Measurements from ENCODE around the gene ZNF622.
"Not testable (repeated sequence)": the region's sequence is repeated elsewhere in the genome, so short reads cannot be mapped to it uniquely, and the experiment has no call there.

ZNF622 gene

DNA sequence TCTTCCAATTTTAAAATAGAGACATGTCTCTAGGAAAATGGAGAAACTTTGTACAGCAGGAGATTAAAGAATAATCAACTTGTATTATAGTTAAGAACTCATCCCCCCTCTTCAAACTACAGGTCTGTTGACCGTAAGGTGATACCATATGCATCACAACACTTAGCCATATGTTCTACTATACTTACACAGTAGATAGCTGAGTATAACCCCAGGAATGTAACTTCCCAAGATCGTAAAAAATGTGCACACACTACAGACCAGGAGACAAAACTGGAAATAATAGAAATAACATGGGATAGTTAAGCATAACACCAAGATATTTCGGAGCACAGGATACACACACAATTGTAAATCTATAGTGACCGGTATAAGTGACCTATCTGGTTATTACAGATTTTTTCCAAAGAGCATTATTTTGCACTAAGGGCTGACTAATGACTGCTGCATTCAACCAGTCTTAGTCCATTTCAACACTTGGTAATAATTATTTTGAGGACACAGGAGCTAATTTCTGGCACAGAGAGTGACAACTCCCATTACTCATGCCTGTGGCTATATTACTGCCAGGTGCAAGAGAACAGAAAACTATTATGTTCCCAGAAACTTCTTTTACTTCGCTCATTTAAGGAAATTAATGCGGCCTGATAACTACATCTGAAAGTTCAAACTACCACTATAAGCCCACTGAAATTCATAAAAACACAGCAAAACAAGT, 15.4 kb upstream of the ZNF622 start:
- DNase-seq (ENCODE audit: low read depth) = no peak

DNA sequence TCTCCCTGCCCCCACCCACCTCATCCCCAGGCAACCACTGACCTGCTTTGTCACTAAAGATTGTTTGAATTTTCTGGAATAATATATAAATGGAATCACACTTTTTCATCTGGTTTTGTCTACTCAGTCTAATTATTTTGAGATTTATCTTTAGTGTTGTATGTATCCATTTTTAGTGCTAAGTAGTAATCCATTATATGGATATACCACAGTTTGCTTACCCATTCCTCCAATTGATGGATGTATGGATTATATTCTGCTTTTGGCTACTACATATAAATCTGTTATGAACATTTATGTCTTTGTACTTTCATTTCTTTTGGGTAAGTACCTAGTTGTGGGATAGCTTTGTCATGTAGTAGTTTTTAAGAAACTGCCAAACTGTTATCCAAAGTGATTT, 14.5 kb upstream of the ZNF622 start:
- DNase-seq (ENCODE audit: low read depth) = no peak

DNA sequence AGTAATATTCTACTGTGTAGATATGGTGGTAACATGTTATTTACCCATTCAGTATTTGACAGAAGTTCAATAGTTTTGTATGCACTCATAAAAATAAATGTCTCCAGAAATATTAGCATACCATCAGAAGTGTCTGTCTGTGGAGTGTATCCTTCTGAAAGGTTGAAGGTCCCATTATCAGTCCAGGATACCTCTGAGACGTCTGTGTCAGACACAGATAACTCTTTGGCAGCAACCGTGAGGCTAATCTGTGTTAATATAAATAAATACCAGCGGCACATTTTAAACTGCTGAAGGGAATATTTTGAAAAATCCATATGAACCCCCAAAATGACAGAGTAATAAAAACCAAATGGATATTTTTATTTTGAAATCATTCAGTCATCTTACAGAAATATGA, 11.9 kb upstream of the ZNF622 start:
- DNase-seq (ENCODE audit: low read depth) = no peak

DNA sequence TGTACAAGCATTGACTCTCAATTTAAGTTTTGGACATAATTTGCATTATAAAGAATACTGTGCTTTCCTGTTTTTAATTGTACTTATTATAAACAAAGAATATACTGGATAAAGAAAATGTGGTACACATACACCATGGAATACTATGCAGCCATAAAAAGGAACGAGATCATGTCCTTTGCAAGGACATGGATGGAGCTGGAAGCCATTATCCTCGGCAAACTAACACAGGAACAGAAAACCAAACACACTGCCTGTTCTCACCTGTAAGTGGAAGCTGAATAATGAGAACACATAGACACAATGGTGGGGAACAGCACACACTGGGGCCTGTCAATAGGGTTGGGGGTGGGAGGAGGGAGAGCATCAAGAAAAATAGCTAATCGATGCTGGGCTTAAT, 10.8 kb upstream of the ZNF622 start:
- DNase-seq (ENCODE audit: low read depth) = not testable (repeated sequence)

DNA sequence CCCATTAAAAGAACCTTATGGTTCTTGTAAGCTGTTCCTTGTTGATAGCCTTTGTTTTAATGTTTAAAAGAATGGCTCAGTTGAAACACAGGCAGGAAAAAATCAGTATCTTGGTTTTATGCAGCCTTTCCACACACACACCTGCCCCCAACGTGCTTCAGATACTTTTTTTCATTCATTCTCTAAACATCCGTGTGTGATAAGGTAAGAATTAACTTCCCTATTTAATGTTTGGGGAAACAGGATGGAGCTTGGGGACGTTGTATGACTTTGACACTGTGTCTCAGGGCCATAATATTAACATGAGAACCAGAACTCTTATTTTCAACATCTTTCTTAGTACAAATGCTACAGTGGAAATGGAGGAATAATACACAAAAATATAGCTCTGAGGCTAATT, 5.8 kb upstream of the ZNF622 start:
- no peak for DNase-seq (ENCODE audit: low read depth)

DNA sequence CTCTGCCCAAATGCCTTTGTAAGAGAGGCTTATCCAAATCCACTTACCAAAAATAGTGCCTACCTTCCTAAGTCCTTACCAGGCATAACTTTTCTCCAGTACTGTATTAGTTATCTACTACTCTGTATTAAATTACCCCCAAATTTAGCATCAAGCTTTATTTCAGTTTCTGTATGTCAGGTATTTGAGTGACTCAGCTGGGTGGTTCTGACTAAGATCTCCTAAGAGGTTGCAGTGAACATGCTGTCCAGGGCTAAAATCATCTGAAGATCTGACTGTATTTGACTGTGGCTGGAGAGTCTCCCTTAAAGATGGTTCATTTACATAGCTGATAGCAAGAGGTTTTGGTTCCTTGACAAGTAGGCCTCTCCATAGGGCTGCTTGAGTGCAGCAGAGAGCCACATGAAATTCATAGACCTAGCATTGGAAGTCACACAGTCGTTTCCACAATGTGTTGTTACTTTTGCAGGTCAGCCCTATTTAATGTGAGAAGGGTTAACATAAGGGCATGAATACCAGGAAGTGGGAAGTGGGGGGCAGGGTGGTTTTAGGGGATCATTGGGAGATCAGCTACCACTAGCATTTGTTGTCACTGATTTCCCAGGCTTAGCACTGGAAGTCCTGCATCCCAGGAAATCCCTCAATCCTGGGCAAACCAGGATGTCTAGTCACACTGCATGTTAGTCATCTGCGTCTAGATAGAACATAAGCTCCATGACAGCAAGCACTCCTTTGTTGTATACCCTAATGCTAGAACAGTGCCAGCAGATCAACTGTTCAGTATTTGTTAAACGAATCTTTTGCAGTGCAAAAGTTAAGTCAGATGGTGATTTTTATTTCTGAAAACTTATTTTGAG, 2.0 kb upstream of the ZNF622 start:
- DNase-seq (ENCODE audit: low read depth) = no peak

DNA sequence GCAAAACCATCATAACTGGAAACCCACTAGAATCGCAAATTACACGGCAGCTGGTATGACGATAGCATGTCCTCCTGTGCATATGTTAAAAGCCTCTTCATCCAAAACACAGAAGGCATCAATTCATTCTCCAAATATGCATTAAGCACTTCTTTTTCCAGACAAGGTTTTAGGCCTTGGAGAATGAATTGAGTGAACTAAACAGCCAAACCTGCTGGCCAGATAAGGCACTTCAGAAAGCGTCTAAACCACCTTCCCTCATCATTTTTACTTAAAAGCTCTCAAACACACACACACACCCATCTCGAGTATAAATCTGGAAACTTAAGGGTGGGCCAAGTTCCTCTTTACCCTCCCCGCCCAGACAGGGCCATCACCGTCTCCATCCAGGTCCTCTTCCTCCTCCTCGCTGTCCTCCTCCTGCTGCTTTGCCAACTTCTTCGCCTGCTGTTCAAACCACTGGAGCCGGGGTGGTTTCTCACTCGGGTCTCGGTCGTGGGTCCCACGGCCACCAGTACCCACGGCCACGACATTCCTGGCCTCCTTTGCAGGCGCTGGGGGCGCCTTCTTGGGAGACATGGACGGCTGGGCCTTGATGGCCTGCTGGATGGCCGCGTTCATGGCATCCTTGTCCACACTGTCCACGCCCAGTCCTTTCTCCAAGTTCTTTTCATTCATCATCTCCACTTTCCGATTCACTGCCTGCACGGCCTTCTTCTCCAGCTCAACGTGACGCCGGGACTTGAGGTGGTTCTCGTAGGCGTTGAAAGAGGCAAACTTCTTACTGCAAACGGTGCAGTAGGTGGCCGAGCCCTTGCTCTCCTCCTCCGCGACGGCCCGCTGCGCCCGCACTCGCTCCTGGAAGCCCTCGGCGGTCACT, 696 bp downstream of the ZNF622 start:
- DNase-seq (ENCODE audit: low read depth) = no peak

DNA sequence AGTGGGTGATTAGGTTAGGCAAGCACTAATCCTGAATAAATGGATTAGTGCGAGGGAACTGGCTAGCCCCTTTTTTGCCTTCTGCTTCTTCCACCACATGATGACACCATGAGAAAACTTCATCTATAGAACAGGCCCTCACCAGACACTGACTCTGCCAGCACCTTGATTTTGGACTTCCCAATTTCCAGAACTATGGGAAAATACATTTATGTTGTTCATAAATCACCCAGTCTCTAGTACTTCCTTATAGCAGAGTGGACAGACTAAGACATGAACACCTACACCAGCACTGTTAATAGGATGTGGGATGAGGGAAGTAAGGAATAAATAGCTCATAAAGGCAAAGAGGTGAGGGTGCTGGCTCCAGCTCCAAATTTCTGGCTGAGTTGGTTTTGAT, 1.4 kb downstream of the ZNF622 start:
- DNase-seq (ENCODE audit: low read depth) = no peak

DNA sequence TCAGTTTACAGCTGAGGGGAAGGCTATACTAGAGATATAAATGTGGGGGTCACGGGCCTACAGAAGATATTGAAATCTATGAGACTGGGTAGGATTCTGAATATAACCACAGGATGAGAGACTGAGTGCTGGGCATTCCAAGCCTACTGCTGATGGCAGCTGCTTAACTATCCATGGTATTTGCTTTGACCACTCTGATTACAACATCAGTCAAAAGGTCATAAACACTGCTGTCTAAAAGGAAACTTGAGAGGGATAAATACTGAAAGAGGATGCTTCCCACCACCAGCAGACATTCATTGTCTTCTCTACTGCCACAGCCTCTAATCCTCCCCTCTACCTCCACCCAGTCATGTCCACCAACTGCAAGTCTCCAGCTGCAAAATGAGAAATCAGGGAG, 3.8 kb downstream of the ZNF622 start:
- DNase-seq (ENCODE audit: low read depth) = no peak

DNA sequence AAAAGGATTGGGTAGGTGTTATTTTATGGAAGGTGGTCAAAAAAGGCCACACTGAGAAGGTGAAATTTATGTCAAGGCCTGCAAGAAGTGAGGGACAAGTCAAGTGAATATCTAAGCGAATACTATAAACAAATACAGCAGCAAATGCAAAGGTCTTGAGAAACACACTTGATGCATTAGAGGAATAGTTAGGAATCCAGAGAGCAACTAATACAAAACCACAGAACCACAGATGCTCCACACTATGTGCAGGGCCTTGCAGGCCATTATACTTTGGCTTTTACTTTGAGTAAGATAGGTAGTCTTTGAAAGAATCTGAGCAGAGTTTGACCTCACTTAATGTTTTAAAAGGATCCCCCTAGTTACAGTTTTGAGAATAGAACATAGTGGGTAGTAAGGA, 4.6 kb downstream of the ZNF622 start:
- DNase-seq (ENCODE audit: low read depth) = no peak

DNA sequence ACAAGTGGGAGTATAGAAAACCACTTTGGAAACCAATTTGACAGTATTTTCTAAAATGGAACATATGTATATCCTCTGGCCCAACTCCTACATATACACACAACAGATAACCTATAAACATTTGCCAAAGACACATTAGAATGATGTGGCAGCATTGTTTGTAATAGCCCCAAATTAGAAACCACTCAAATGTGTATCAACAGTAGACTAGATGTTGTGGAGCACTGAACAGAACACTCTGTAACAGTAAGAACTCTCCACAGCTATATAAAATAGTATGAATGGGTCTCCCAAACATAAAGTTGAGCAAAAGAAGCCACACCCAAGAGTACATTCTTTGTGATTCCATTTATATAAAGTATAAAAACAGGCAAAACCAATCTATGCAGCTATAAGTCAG, 6.1 kb downstream of the ZNF622 start:
- no peak for DNase-seq (ENCODE audit: low read depth)

DNA sequence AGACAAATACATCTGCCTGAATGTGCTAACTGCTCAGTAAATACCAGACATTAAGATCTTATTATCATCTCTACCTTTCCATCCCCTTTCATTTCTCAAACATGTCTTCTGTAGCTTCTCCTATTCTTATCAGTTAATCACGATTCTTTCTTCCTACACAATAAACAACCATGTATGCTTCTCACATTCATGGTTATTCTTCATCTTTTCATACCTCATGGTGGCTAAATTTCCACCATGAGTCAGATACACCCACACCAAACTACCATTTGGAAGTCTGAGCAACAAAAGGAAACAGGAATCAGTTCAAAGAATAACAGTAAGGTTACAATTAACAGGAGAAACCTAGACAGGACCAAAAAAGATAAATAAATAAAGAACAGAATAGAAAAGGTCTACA, 7.7 kb downstream of the ZNF622 start:
- no peak for DNase-seq (ENCODE audit: low read depth)

DNA sequence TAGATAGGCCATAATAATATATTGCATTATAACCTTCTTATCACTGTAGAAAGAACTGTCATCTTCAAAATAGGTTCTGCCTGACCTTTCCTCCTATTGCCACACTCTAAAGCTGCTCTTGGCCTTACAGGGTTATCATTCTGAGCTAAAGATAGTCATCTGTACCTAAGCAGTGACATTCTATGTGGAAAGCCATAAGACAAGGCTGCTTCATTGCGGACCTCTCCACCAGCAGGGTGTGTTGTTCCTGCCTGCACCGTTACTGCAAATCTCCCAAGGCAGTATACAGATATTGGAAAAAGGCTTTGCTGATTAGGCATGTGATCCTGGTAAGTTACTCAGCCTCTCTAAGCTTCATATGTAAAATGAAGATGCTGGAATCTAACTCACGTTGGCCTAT, 8.1 kb downstream of the ZNF622 start:
- no peak for DNase-seq (ENCODE audit: low read depth)

DNA sequence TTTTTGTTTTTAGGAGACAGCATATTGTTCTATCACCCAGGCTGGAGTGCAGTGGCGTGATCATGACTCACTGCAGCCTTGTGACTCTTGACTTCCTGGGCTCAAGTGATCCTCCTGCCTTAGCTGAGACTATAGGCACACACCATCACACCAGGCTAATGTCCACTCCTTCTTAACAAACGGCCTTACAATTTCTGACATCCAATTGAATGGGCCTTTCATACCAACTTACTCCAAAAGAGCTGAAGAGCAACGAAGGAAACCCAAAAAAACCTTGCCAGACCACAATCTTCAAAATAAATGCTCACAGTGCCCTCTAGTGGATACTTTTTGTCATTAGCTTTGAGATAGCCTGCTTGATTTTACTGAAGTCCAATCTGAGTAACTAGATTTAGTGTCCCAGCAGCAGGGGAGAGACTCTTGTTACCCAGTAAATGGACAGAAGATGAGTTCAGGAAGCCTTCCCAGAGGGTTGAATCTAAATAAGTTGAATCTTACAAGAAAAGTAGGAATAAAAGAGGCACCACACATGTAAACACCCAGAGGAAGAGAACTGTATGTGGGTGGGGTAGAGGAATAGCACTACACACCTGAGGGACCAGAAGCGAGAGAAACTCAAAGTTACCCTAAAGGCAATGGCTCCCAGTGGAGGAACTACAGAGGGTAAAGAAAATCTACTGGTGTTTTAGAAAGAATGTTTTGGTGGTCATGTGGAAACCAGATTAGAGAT, 9.3 kb downstream of the ZNF622 start:
- DNase-seq (ENCODE audit: low read depth) = peak; percentile 52

DNA sequence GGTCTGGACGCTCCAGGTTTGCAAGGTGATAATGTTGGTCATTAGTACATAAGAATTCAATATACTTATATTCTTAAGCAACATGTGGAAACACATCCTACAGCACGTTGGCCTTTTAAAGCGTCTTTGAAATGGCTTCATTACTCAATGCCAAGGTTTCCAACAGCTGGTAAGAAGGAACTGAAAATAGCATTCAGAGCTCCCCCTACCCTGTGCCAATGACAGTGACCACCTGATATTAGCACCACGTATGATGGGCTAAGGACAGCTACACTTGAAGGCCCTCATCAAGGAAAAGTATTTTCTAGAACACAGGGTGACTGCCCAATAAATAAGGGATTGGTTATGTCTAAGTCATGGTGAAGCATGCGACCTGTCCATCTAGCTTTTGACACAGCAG, 9.9 kb downstream of the ZNF622 start:
- no peak for DNase-seq (ENCODE audit: low read depth)

DNA sequence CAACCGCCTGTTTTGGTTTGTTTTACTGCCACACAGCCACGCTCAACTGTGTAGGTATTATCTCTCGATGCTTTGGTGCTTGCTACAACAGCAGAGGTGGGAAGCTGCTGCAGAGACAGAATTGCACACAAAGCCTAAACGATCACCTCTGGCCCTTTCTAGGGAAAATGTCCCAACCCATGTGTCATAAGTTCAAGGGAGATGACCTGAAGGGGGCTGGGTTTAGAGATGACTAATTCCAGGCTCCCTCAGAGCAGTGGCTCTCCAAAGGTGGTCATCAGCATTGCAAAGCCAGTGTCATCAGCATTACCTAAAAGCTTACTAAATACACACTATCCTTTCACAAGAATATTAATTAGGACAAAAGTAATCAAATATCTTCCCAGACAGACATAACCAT, 10.9 kb downstream of the ZNF622 start:
- no peak for DNase-seq (ENCODE audit: low read depth)

DNA sequence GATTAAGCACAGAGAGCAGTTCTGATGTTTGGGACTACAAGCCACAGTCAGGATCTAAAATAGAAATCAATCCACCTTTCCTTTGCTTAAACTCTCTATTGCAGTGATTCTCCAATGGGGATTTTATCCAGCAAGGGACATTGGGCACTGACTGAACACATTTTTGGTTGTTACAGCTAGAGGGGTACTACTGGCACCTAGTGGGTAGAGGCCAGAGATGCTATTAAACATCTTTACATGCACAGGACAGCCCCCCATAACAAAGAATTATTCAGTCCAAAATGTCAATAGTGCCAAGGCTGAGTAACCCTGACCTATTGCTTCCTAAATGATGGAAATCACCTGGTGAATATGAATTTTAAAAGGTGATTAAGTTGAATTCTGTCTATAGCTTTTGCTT, 12.0 kb downstream of the ZNF622 start:
- no peak for DNase-seq (ENCODE audit: low read depth)

DNA sequence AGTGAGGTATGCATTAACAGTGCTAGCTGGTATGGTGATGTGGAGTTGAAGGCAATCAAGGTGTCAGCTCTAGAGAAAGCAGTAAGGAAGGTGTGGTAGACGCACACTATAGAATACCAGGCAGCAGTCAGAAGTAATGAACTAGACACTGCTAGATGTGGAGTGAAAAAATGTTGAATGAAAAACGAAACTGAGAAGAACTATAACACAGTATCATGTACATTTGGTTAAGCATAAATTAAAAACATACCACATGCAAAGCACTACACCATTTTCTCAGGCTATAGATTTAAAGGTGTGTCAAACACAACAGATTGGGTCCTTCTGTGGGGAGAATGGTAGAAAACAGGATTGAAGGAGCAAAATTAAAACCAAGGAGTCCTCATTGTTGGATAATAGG, 15.4 kb downstream of the ZNF622 start:
- no peak for DNase-seq (ENCODE audit: low read depth)

DNA sequence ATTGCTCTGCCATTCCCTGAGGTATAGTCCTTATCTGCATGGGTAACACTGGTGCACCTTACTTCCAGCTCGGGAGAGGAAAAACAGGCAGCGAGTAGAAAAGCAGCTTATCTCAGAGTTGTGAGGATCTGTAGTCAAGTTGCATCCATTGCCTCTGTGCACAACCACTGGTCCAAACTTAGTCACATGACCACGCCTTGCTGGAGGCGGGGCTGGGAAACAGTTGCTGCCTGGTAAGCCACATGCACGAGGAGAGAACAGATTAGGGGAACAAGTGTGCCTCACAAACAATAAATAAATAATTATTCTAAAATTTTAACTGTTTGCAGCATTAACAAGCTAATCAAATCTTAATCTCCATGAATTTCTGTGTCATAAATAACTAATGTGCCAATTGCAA, 18.6 kb downstream of the ZNF622 start:
- DNase-seq (ENCODE audit: low read depth) = no peak

DNA sequence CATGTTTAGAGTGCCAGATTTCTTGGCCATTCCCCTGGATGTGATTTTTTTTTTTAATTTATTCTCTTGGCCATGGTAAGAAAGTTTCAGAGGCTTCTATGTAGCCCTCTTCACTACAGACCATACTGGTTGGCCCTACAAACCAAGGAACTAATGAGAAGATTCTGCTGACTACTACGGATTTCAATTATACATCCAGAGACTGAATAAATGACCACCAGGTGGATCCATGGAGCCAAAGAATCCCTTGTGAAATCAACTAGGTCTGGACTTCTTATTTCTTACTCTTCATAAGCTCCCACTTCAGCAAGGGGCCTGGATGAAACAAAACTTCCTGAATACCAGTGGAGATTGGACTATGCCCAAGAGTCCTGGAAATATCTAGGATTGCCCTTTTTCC, 27.6 kb downstream of the ZNF622 start:
- no peak for DNase-seq (ENCODE audit: low read depth)

DNA sequence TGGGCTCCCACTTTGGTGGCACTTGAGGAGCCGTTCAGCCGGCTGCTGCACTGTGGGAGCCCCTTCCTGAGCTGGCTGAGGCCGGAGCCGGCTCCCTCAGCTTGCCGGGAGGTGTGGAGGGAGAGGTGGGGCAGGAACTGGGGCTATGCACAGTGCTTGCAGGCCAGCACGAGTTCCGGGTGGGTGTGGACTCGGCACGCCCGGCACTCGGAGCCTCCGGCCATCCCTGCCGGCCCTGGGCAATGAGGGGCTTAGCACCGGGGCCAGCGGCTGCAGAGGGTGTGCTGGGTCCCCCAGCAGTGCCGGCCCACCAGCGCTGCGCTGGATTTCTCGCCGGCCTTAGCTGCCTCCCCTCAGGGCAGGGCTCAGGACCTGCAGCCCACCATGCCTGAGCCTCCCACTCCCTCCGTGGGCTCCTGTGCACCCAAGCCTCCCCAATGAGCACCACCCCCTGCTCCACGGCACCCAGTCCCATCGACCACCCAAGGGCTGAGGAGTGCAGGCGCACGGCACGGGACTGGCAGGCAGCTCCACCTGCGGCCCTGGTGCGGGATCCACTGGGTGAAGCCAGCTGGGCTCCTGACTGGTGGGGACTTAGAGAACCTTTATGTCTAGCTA, 29.4 kb downstream of the ZNF622 start:
- DNase-seq (ENCODE audit: low read depth) = not testable (repeated sequence)

DNA sequence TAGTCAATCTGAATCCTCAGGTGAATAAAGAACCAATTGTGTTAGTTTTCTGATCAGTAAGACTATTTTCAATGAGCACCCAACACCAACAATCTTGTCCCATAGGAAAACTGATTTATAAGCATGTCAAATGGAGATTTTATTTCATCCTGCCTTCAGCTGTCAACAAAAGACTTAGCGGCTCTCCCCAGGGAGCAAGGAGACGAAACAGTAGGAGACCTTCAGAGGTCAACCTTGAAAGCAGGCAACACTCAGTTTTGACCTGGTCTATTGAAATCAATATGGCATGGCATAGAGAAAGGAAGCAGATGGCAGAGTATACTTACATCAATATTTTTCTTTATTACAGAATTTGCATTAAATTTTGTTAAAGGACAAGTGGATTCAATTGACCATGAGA, 34.1 kb downstream of the ZNF622 start:
- no peak for DNase-seq (ENCODE audit: low read depth)
